Fibroblast of gingiva (primary cell): ENCODE measurements around the gene SLC35F3.

Source experiments
- DNase-seq: peaks from one replicate; pipeline ENCODE4 v3.0.0-alpha.2; 2011; ENCODE audit warnings: low read depth

Gene SLC35F3

DNA sequence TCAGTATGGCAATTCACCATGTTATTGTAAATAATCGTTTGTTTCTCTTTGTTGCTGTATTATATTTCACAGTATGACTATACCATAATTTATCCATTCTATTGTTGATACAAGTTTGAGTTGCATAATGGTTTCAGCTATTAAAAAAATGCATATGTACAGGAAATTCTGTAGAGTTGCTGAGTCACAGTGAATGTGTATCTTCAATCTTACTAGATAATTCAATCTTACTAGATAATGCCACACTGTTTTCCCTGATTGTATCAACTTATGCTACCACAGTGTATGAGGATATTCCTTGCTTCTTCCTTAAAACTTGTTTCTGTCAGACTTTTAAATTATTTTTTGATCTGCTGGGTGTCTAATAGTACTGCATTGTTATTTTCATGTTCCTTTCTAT is 465.3 kb downstream of the SLC35F3 start:
- peak; percentile 60 for DNase-seq

DNA sequence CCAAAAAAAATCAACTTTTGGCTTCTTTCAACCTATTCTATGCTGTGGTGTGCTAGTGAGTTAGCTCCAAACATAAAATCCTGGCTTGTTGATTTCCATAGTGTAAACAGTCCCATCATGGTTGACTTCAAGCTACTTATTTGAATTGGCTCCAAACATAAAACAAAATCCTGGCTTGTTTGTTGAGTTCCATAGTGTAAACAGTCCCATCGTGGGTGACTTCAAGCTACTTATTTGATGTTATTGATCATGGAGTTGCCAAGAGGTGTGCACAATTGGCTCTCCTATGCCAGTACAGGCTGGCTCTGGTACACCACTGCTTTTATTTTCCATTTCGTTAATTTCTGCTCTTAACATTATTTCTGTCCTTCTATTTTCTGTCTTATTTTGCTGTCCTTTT is 466.9 kb downstream of the SLC35F3 start:
- DNase-seq: peak; percentile 5

DNA sequence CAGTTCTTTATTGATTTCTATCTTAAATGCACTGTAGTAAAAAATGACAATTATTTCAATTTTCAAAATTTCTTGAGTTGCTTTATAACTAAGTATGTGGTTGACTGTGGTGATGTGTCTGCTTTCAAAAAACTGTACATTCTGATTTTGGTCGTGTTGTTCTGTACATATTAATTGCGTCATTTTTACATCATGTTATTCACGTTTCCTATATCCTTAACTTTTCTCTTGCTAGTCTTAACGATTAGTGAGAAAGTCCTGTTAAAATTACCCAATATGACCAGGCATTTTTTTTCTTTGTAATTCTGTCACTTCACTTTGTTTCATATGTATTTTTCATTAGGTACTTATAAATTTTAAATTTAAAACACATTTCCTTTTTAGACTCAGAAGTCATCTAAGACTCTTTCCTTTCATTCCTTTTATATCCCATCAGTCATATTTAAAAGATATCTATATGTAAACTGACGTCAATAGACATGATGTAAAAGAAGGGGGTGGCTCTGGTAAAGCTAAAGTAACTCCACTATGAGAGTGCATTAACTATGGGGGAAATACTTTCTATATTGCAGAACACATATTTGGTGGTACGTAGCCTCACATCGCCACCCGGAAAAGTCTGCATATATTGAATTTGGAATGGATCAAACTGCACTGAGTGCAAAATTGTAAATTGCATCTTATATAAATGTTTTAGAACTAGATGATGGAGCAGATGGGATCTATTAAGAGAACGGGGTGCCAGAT is 467.7 kb downstream of the SLC35F3 start:
- no peak for DNase-seq

DNA sequence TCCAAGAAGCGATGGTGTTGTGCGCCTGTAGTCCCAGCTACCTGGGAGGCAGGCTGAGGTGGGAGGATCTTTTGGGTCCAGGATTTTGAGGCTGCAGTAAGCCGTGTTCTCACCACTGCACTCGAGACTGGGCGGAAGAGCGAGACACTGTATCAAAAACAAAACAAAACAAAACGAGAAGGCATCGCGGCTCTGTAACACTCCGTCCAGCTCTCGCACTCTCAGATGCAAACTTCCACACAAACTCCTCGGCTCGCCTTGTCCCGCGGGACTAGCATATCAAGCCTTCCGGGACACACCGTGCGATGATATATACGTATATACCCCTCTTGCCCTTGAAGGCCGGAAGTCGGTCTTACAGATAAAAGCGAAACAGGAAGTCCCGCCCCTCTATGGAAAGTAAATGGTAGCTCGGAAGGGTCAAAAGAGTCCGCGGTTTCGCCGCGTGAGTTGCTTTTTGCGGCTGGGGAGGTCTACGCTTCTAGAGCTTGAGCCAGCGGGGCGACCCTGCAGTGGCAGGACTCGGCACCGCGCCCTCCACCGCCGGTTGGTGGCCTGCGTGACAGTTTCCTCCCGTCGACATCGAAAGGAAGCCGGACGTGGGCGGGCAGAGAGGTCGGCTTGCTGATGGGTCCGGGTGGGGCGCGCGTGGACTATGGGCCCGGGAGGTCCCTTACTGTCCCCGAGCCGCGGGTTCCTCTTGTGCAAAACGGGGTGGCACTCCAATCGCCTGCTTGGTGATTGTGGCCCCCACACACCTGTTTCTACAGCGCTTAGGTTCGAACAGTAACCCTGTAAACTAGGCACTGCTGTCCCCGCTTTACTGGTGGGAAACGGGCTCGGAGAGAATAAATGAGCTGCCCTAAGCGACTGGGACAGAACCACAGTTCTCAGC is 468.8 kb downstream of the SLC35F3 start, which contains the start of gene COA6:
COA6 (plus strand) TSS at position 393 of the 895 bp plus-strand sequence; CDS start at position 404, 11 bp downstream.
- DNase-seq: peak; percentile 95

GRCh38 chr1:234373959-234374254 is 469.4 kb downstream of the SLC35F3 start:
- DNase-seq: no peak
